ENCODE data around the gene ADAM11. TPM values are rescaled to one million over a fixed set of nuclear protein-coding genes. Genes with fewer than 3 reads are reported as not detected.

ADAM11 gene
- total RNA-seq, 4 donors from 2014 or later = 0.42 to 3.9 (median 1.6) TPM

- H3K4me3 ChIP-seq = peak overlapping the region; percentile 41 to 68 (median 60)
These were observed 15.7 kb downstream of the ADAM11 start for GRCh38 chr17:44774271-44775135.

DNA sequence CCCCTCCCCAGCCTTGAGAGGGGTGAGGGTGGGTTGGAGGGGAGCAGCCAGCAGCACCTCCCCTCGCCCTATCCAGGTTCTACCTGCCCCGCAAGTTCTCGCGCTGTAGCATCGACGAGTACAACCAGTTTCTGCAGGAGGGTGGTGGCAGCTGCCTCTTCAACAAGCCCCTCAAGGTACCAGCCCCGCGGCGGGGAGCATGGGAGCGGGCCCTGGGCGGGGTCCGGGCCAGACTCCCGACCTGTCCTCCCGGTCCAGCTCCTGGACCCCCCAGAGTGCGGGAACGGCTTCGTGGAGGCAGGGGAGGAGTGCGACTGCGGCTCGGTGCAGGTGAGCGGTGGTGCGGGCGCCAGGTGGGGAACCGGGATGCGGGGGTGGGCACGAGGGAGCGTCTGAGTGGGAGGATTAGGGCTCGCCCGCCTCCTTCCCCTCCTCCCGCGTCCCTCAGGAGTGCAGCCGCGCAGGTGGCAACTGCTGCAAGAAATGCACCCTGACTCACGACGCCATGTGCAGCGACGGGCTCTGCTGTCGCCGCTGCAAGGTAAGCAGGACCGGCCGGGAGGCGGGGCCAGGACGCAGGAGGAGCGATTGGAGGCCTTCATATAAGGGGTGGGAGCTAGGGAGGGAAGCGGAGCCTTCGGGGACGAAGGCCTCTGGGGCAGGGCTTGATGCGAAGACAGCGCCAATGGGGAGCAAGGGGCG, 16.5 kb downstream of the ADAM11 start:
- 0 to 2% methylated on average over 16 to 40 of the region's 50 CpGs for WGBS, 2 donors
- H3K36me3 ChIP-seq = no peaks in the 10 kb centered on the region
- peak overlapping the region; percentile 41 to 68 (median 60) for H3K4me3 ChIP-seq
- no peak overlapping the region for H3K27ac ChIP-seq
- peaks cover 0 to 29% (median 17%) of the 10 kb centered on the region in 4 donors for H3K4me1 ChIP-seq
- H3K9me3 ChIP-seq = no peaks in the 10 kb centered on the region
- peaks cover 0 to 19% of the 10 kb centered on the region in 2 donors for H3K27me3 ChIP-seq
- TF ChIP-seq, protein P1, sequence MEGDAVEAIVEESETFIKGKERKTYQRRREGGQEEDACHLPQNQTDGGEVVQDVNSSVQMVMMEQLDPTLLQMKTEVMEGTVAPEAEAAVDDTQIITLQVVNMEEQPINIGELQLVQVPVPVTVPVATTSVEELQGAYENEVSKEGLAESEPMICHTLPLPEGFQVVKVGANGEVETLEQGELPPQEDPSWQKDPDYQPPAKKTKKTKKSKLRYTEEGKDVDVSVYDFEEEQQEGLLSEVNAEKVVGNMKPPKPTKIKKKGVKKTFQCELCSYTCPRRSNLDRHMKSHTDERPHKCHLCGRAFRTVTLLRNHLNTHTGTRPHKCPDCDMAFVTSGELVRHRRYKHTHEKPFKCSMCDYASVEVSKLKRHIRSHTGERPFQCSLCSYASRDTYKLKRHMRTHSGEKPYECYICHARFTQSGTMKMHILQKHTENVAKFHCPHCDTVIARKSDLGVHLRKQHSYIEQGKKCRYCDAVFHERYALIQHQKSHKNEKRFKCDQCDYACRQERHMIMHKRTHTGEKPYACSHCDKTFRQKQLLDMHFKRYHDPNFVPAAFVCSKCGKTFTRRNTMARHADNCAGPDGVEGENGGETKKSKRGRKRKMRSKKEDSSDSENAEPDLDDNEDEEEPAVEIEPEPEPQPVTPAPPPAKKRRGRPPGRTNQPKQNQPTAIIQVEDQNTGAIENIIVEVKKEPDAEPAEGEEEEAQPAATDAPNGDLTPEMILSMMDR (IDR thresholded peaks at IDR 0.05) = peak in 2 of 5 experiments; percentile 7 to 18
- no peak for TF ChIP-seq EP300 (IDR thresholded peaks at IDR 0.05)
- peak in 1 of 2 donors; percentile 85 for DNase-seq (ENCODE audit: low spot score in 2 of 2)

More at GRCh38 chr17:44774271-44775135, 15.7 kb downstream of the ADAM11 start:
- H3K27ac ChIP-seq = no peak overlapping the region
- peak; percentile 84 to 94 for DNase-seq (ENCODE audit: low spot score in 2 of 2)
- no peaks in the 10 kb centered on the region for H3K9me3 ChIP-seq
- peaks cover 0 to 28% (median 15%) of the 10 kb centered on the region in 4 donors for H3K4me1 ChIP-seq
- TF ChIP-seq EP300 (IDR thresholded peaks at IDR 0.05) = no peak
- TF ChIP-seq, protein P1 (IDR thresholded peaks at IDR 0.05) = peak; percentile 97 to 99 (median 99)
- H3K36me3 ChIP-seq = no peaks in the 10 kb centered on the region
- H3K27me3 ChIP-seq = peaks cover 0 to 16% of the 10 kb centered on the region in 2 donors
- 14 to 22% methylated on average over 17 to 23 of the region's 42 CpGs for WGBS, 2 donors

DNA sequence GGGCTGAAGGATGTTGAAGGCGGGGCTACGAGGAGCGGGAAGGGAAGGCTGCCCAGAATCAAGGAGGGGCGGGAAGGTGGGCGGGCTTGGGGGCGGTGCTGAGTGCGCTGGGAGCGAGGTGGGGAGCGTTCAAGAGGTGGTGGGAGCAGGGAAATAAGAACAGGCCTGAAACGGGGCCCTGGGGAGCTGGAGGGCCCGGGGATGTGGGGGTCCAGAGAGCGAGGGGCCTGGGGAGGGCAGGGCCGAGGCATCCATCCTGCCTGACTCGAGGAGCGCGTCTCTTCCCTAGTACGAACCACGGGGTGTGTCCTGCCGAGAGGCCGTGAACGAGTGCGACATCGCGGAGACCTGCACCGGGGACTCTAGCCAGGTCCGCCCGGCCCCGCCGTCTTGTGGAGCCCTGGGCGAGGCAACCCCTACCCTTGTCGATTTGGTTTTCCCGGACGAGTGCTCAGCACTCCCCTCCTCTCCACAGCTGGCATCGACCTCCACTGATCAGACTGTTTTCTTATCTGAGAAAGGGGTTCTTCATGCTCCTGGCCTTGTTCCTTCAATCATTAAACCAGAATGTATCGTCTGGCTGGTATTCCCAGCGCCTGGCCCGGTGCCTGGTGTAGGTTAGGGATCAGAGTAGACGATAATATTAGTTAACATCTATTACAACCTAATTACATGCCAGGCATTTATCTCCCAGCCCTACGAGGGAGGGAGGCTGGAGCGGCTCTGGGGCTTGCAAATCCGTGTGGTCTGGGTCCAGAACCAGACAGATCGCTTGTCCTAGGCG, 17.2 kb downstream of the ADAM11 start:
- peaks cover 0 to 29% (median 17%) of the 10 kb centered on the region in 4 donors for H3K4me1 ChIP-seq
- TF ChIP-seq EP300 (IDR thresholded peaks at IDR 0.05) = no peak
- peaks cover 0 to 19% of the 10 kb centered on the region in 2 donors for H3K27me3 ChIP-seq
- peak overlapping the region in 2 of 4 donors; percentile 24 to 52 for H3K27ac ChIP-seq
- no peaks in the 10 kb centered on the region for H3K36me3 ChIP-seq
- H3K4me3 ChIP-seq = peak overlapping the region; percentile 41 to 68 (median 60)
- DNase-seq (ENCODE audit: low spot score in 2 of 2) = peak in 1 of 2 donors; percentile 94
- H3K9me3 ChIP-seq = no peaks in the 10 kb centered on the region
- 12 to 21% methylated on average over 22 to 43 of the region's 43 CpGs for WGBS, 2 donors

- 80 to 90% methylated on average over 16 to 18 of the region's 19 CpGs for WGBS, 2 donors
- TF ChIP-seq, protein P1 (IDR thresholded peaks at IDR 0.05) = no peak
- TF ChIP-seq POLR2A (IDR thresholded peaks at IDR 0.05) (no peak), EP300 (IDR thresholded peaks at IDR 0.05) (no peak)
- no peaks in the 10 kb centered on the region for H3K36me3 ChIP-seq
- H3K27me3 ChIP-seq = peaks cover 0 to 19% of the 10 kb centered on the region in 2 donors
- H3K9me3 ChIP-seq = no peaks in the 10 kb centered on the region
- H3K27ac ChIP-seq = peak overlapping the region in 1 of 4 donors; percentile 52
- DNase-seq (ENCODE audit: low spot score in 2 of 2) = no peak
- H3K4me3 ChIP-seq = no peak overlapping the region
- H3K4me1 ChIP-seq = peaks cover 0 to 30% (median 17%) of the 10 kb centered on the region in 4 donors
These were observed 18.0 kb downstream of the ADAM11 start for GRCh38 chr17:44776628-44777393.

Measured in tibial nerve (tissue), 4 donors.